ENCODE results near the gene UBL4A.
A peak's percentile ranks its signal among the peaks of the same experiment; 100 is the strongest.
"Not testable (repeated sequence)": the region's sequence is repeated elsewhere in the genome, so short reads cannot be mapped to it uniquely, and the experiment has no call there.

UBL4A gene

GRCh38 chrX:154496591-154497137 lies 10.2 kb upstream of the UBL4A start:
- H3K4me1 Mint-ChIP-seq (ENCODE audit: low read depth); H3K4me3 Mint-ChIP-seq; H3K27ac Mint-ChIP-seq; H3K27me3 Mint-ChIP-seq; H3K36me3 Mint-ChIP-seq (ENCODE audit: low read depth); H3K9me3 Mint-ChIP-seq; intact Hi-C loops (cut with micrococcal nuclease): not testable (repeated sequence)

GRCh38 chrX:154495472-154495922 lies 9.1 kb upstream of the UBL4A start:
- Mint-ChIP-seq H3K27me3 (peaks cover 2% of the 10 kb centered on the region), H3K27ac (no peak overlapping the region), H3K4me1 (ENCODE audit: low read depth) (peaks cover 6% of the 10 kb centered on the region), H3K36me3 (ENCODE audit: low read depth) (peaks cover 5% of the 10 kb centered on the region), H3K4me3 (no peak overlapping the region), H3K9me3 (no peaks in the 10 kb centered on the region)
- intact Hi-C loops (cut with micrococcal nuclease): no loop called here

DNA sequence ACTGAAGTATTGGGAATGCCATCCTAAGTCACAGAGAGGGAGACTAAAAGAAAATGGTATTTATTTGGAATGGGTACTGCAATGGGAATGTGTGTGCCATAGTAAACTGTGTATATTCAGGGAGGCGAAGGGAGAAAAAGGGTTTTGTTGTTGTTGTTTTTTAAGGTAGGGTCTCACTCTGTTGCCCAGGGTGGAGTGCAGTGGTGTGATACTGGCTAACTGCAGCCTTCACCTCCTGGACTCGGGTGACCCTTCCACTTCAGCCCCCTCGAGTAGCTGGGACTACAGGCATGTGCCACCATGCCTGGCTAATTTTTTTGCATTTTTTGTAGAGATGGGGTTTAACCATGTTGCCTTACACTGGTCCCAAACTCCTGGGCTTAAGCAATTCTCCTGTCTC lies 8.3 kb upstream of the UBL4A start:
- Mint-ChIP-seq H3K27me3 (peaks cover 2% of the 10 kb centered on the region), H3K9me3 (no peaks in the 10 kb centered on the region), H3K4me3 (no peak overlapping the region), H3K36me3 (ENCODE audit: low read depth) (peaks cover 5% of the 10 kb centered on the region), H3K27ac (no peak overlapping the region), H3K4me1 (ENCODE audit: low read depth) (peaks cover 9% of the 10 kb centered on the region)
- intact Hi-C loops (cut with micrococcal nuclease): loop anchor here (5.0 kb wide), 1 partner anchor 33 kb away; no protein-coding TSS in a partner anchor

GRCh38 chrX:154490414-154491083 lies 4.1 kb upstream of the UBL4A start, which contains the start of gene SLC10A3:
Gene SLC10A3, minus strand, starts transcription at chrX:154490629. Its CDS starts 1,689 bp downstream, at chrX:154488940.
- peak within 1 kb of the TSS; percentile 82 for H3K4me3 Mint-ChIP-seq
- peaks cover 21% of the 10 kb centered on the region for H3K36me3 Mint-ChIP-seq (ENCODE audit: low read depth)
- peaks cover 29% of the 10 kb centered on the region for H3K4me1 Mint-ChIP-seq (ENCODE audit: low read depth)
- H3K27ac Mint-ChIP-seq: peak within 1 kb of the TSS; percentile 95
- intact Hi-C loops (cut with micrococcal nuclease): loop anchor here (5.0 kb wide), 1 partner anchor 37 kb away; no protein-coding TSS in a partner anchor
- H3K9me3 Mint-ChIP-seq: no peaks in the 10 kb centered on the region
- peaks cover 3% of the 10 kb centered on the region for H3K27me3 Mint-ChIP-seq

DNA sequence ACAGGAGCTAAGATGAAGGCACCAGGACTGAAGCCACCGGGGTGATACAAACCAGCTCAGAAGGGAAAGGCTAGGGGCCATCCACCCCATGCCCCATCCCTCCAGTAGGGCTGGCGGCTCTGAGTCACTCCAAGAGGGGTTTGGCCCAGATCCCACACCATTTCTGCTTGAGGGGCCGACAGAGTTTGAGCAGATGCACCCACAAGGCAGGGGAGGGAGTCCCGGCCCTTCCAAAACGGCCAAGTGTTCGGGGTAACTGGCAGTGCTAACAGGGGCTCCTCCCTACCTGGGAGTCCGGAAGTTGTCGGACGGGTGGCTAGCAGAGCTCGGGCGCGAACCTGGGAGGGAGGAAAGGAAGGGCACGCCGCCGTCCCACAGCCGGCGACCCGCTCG lies 3.6 kb upstream of the UBL4A start:
- Mint-ChIP-seq H3K4me1 (ENCODE audit: low read depth) (peaks cover 29% of the 10 kb centered on the region), H3K27ac (peak overlapping the region; percentile 95), H3K27me3 (peaks cover 3% of the 10 kb centered on the region), H3K36me3 (ENCODE audit: low read depth) (peaks cover 26% of the 10 kb centered on the region), H3K4me3 (peak overlapping the region; percentile 82), H3K9me3 (no peaks in the 10 kb centered on the region)
- intact Hi-C loops (cut with micrococcal nuclease): loop anchor here (5.0 kb wide), 1 partner anchor 37 kb away; no protein-coding TSS in a partner anchor

DNA sequence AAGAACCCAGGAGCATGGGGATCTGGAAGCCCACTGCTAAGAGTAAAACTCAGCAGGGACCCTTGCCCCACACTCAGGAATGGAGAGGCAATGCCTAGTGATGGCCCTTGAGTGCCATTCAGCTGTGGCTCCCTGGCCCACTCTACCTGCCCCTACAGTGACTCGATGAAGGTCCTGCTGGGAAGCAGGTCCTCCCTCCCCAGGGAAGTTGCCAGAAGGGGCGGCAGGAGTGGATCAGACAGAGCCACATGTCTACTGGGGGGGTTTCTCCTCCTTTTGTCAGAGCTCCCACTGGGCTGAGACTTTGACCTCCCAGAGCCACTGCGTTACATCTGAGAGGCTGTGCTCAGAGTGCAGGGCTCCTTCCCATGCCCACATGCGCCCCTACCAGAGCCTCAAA lies 2.8 kb upstream of the UBL4A start:
- Mint-ChIP-seq H3K27me3 (peaks cover 3% of the 10 kb centered on the region), H3K36me3 (ENCODE audit: low read depth) (peaks cover 35% of the 10 kb centered on the region), H3K4me1 (ENCODE audit: low read depth) (peaks cover 35% of the 10 kb centered on the region), H3K4me3 (peak overlapping the region; percentile 82), H3K27ac (peak overlapping the region; percentile 95), H3K9me3 (no peaks in the 10 kb centered on the region)
- intact Hi-C loops (cut with micrococcal nuclease): no loop called here

GRCh38 chrX:154488336-154489075 lies 2.1 kb upstream of the UBL4A start:
- peak overlapping the region; percentile 95 for H3K27ac Mint-ChIP-seq
- peaks cover 38% of the 10 kb centered on the region for H3K4me1 Mint-ChIP-seq (ENCODE audit: low read depth)

GRCh38 chrX:154487518-154488290 lies 1.3 kb upstream of the UBL4A start:
- Mint-ChIP-seq H3K9me3 (no peaks in the 10 kb centered on the region), H3K36me3 (ENCODE audit: low read depth) (peaks cover 47% of the 10 kb centered on the region), H3K4me3 (no peak overlapping the region), H3K4me1 (ENCODE audit: low read depth) (peaks cover 38% of the 10 kb centered on the region), H3K27me3 (peaks cover 1% of the 10 kb centered on the region), H3K27ac (no peak overlapping the region)
- intact Hi-C loops (cut with micrococcal nuclease): no loop called here

More at GRCh38 chrX:154488336-154489075, 2.1 kb upstream of the UBL4A start:
- intact Hi-C loops (cut with micrococcal nuclease): no loop called here
- peaks cover 41% of the 10 kb centered on the region for H3K36me3 Mint-ChIP-seq (ENCODE audit: low read depth)
- H3K27me3 Mint-ChIP-seq: peaks cover 3% of the 10 kb centered on the region
- H3K9me3 Mint-ChIP-seq: no peaks in the 10 kb centered on the region
- H3K4me3 Mint-ChIP-seq: no peak overlapping the region

- no peaks in the 10 kb centered on the region for H3K9me3 Mint-ChIP-seq
- peak overlapping the region; percentile 67 for H3K4me3 Mint-ChIP-seq
- H3K27me3 Mint-ChIP-seq: peaks cover 1% of the 10 kb centered on the region
- peak overlapping the region; percentile 79 for H3K27ac Mint-ChIP-seq
- peaks cover 47% of the 10 kb centered on the region for H3K36me3 Mint-ChIP-seq (ENCODE audit: low read depth)
- H3K4me1 Mint-ChIP-seq (ENCODE audit: low read depth): peaks cover 37% of the 10 kb centered on the region
- intact Hi-C loops (cut with micrococcal nuclease): no loop called here
Measured at GRCh38 chrX:154486052-154486395, 391 bp downstream of the UBL4A start.

GRCh38 chrX:154485150-154486051 lies 1.0 kb downstream of the UBL4A start:
- no peaks in the 10 kb centered on the region for H3K9me3 Mint-ChIP-seq
- intact Hi-C loops (cut with micrococcal nuclease): no loop called here
- peak overlapping the region; percentile 79 for H3K27ac Mint-ChIP-seq
- H3K4me1 Mint-ChIP-seq (ENCODE audit: low read depth): peaks cover 37% of the 10 kb centered on the region
- H3K27me3 Mint-ChIP-seq: peaks cover 1% of the 10 kb centered on the region
- peak overlapping the region; percentile 67 for H3K4me3 Mint-ChIP-seq
- peaks cover 42% of the 10 kb centered on the region for H3K36me3 Mint-ChIP-seq (ENCODE audit: low read depth)

- Mint-ChIP-seq H3K9me3 (no peaks in the 10 kb centered on the region), H3K4me1 (ENCODE audit: low read depth) (peaks cover 34% of the 10 kb centered on the region), H3K4me3 (peak overlapping the region; percentile 51), H3K27me3 (peaks cover 1% of the 10 kb centered on the region), H3K36me3 (ENCODE audit: low read depth) (peaks cover 42% of the 10 kb centered on the region), H3K27ac (peak overlapping the region; percentile 79)
- intact Hi-C loops (cut with micrococcal nuclease): no loop called here
Measured at GRCh38 chrX:154484255-154485149, 1.9 kb downstream of the UBL4A start.

- Mint-ChIP-seq H3K9me3 (no peaks in the 10 kb centered on the region), H3K4me3 (no peak overlapping the region), H3K27ac (no peak overlapping the region), H3K27me3 (peaks cover 1% of the 10 kb centered on the region), H3K36me3 (ENCODE audit: low read depth) (peaks cover 37% of the 10 kb centered on the region), H3K4me1 (ENCODE audit: low read depth) (peaks cover 28% of the 10 kb centered on the region)
- intact Hi-C loops (cut with micrococcal nuclease): no loop called here
Measured at GRCh38 chrX:154483325-154483724, 3.1 kb downstream of the UBL4A start.
